SK-N-SH (cell line): ENCODE data around the gene TRAPPC6A. TPM values are rescaled to one million over a fixed set of nuclear protein-coding genes. Genes with fewer than 3 reads are reported as not detected.

ENCODE experiments used
- CTCF ChIA-PET: fragments of 300-600, 350-600 bp; formaldehyde crosslinking; extraction: SDS; loops from one replicate; lab custom pipeline; 2021; lab: Yijun Ruan, JAX
- POLR2A ChIA-PET: fragments of 350-600 bp; sonication (Branson Sonifier 250); formaldehyde crosslinking; extraction: SDS; loops from one replicate; lab custom pipeline; 2020; ENCODE audit warnings: antibody characterized with exemption, inconsistent platforms; lab: Yijun Ruan, JAX
- DNase-seq: peaks from one replicate; pipeline ENCODE4 v3.0.0; 2012
- H2AFZ ChIP-seq: fragments of 200-600 bp; sonication (generic); 2 replicates; pipeline ENCODE4 v1.8.1; 2016; ENCODE audit warnings: antibody characterized with exemption, mild to moderate bottlenecking, low read depth
- H3F3A ChIP-seq: fragments of 200-600 bp; sonication (generic); replicated peaks from 2 replicates; pipeline ENCODE3; 2016; ENCODE audit warnings: antibody characterized with exemption, mild to moderate bottlenecking; ENCODE audit not compliant: insufficient read depth
- H3K27ac ChIP-seq, 2 experiments: fragments of 200-500 bp in 1 of 2; fragments of 200-600 bp in 1 of 2; sonication (Bioruptor generic) in 1 of 2; sonication (generic), shearing (Covaris generic) in 1 of 2; 2 replicates each; pipeline versions ENCODE4 v1.5.1 to v1.6.1; 2014 to 2016; ENCODE audit warnings: low read depth in 2 of 2, inconsistent platforms in 1 of 2, low read length in 1 of 2, mild to moderate bottlenecking in 1 of 2, mixed read lengths in 1 of 2
- H3K27me3 ChIP-seq: fragments of 200-600 bp; sonication (generic), shearing (Covaris generic); 2 replicates; pipeline ENCODE4 v1.6.1; 2016; ENCODE audit warnings: mixed run types; ENCODE audit not compliant: insufficient read depth
- H3K36me3 ChIP-seq, 2 experiments: fragments of 200-500 bp in 1 of 2; fragments of 200-600 bp in 1 of 2; sonication (Bioruptor generic) in 1 of 2; sonication (generic) in 1 of 2; replicated peaks in 1 of 2; 2 replicates each; pipeline versions ENCODE3 to v1.5.1; 2014 to 2016; ENCODE audit warnings: low read length in 1 of 2, mild to moderate bottlenecking in 1 of 2; ENCODE audit not compliant: insufficient read depth in 2 of 2, control insufficient read depth in 1 of 2
- H3K4me1 ChIP-seq, 2 experiments: fragments of 200-500 bp in 1 of 2; fragments of 200-600 bp in 1 of 2; sonication (Bioruptor generic) in 1 of 2; sonication (generic), shearing (Covaris generic) in 1 of 2; 2 replicates each; pipeline versions ENCODE4 v1.5.1 to v1.6.1; 2014 to 2016; ENCODE audit warnings: low read depth in 1 of 2, low read length in 1 of 2, mixed run types in 1 of 2; ENCODE audit not compliant: insufficient read depth in 2 of 2, control insufficient read depth in 1 of 2
- H3K4me2 ChIP-seq: fragments of 200-600 bp; sonication (generic), shearing (Covaris generic); 2 replicates; pipeline ENCODE4 v1.6.1; 2017; ENCODE audit warnings: mixed run types
- H3K4me3 ChIP-seq, 2 experiments: fragments of 200-500 bp in 1 of 2; fragments of 200-600 bp in 1 of 2; sonication (Bioruptor generic) in 1 of 2; sonication (generic), shearing (Covaris generic) in 1 of 2; 2 replicates each; pipeline versions ENCODE4 v1.5.1 to v1.8.1; 2014 to 2016; ENCODE audit warnings: low read depth in 2 of 2, inconsistent platforms in 1 of 2, low read length in 1 of 2, mild to moderate bottlenecking in 1 of 2, mixed read lengths in 1 of 2, moderate library complexity in 1 of 2
- H3K79me2 ChIP-seq: fragments of 200-600 bp; sonication (generic); 2 replicates; pipeline ENCODE4 v1.8.1; 2017; ENCODE audit warnings: mild to moderate bottlenecking; ENCODE audit not compliant: insufficient read depth
- H3K9ac ChIP-seq: fragments of 200-600 bp; sonication (generic); 2 replicates; pipeline ENCODE4 v1.6.1; 2017; ENCODE audit warnings: mixed run types
- H3K9me2 ChIP-seq: fragments of 200-600 bp; sonication (generic); 2 replicates; pipeline ENCODE4 v1.6.1; 2017; ENCODE audit warnings: mixed run types
- H3K9me3 ChIP-seq: fragments of 200-600 bp; sonication (generic); 2 replicates; pipeline ENCODE4 v1.6.1; 2017; ENCODE audit warnings: mixed run types, mild to moderate bottlenecking, moderate library complexity
- H4K20me1 ChIP-seq: fragments of 200-600 bp; sonication (generic); 2 replicates; pipeline ENCODE4 v1.6.1; 2017; ENCODE audit warnings: mild to moderate bottlenecking, mixed run types; ENCODE audit not compliant: insufficient read depth
- EP300 ChIP-seq, 2 experiments: IDR thresholded peaks; 2 replicates each; pipeline versions ENCODE4 v1.4.0 to v1.6.1; 2012; ENCODE audit warnings: borderline replicate concordance in 1 of 2, low read depth in 1 of 2, low read length in 1 of 2
- FOSL2 ChIP-seq: IDR thresholded peaks from 2 replicates; pipeline ENCODE4 v1.4.0; 2012; ENCODE audit warnings: low read depth, mild to moderate bottlenecking, moderate library complexity, borderline replicate concordance
- FOXJ3 ChIP-seq: sonication (generic); formaldehyde crosslinking; IDR thresholded peaks from 2 replicates; pipeline ENCODE4 v1.5.1; 2020; ENCODE audit warnings: mild to moderate bottlenecking, missing genetic modification reagents
- GABPA ChIP-seq: IDR thresholded peaks from 2 replicates; pipeline ENCODE4 v1.4.0; 2012; ENCODE audit warnings: low read depth, mild to moderate bottlenecking
- GATA2 ChIP-seq: sonication (generic); formaldehyde crosslinking; IDR thresholded peaks from 2 replicates; pipeline ENCODE4 v1.5.0; 2020; ENCODE audit warnings: mild to moderate bottlenecking, missing genetic modification reagents
- MEF2A ChIP-seq: IDR thresholded peaks from 2 replicates; pipeline ENCODE4 v1.4.0; 2012; ENCODE audit warnings: low read depth, borderline replicate concordance
- POLR2AphosphoS5 ChIP-seq: IDR thresholded peaks from 2 replicates; pipeline ENCODE4 v1.6.1; 2012; ENCODE audit warnings: low read depth, low read length
- RAD21 ChIP-seq: IDR thresholded peaks from 2 replicates; pipeline ENCODE4 v1.6.1; 2012; ENCODE audit warnings: mild to moderate bottlenecking, low read length
- RCOR1 ChIP-seq: fragments of 150-350 bp; IDR thresholded peaks from 2 replicates; pipeline ENCODE4 v1.6.1; 2017; ENCODE audit warnings: antibody characterized with exemption, low read length
- RXRA ChIP-seq: IDR thresholded peaks from 2 replicates; pipeline ENCODE4 v1.4.0; 2012; ENCODE audit warnings: low read depth, mild to moderate bottlenecking, borderline replicate concordance
- SIN3A ChIP-seq: IDR thresholded peaks from 2 replicates; pipeline ENCODE4 v1.6.1; 2012; ENCODE audit warnings: low read depth, mild to moderate bottlenecking, low read length, moderate library complexity, borderline replicate concordance
- SMC3 ChIP-seq: IDR thresholded peaks from 2 replicates; pipeline ENCODE4 v1.6.1; 2012; ENCODE audit warnings: low read depth, low read length, improper control_type of control experiment
- TAF1 ChIP-seq: IDR thresholded peaks from 2 replicates; pipeline ENCODE4 v1.6.1; 2012; ENCODE audit warnings: low read depth, mild to moderate bottlenecking, low read length, moderate library complexity, borderline replicate concordance
- WGBS: methylation state at CpG from one replicate; pipeline ENCODE4 v1.1.6; 2017; ENCODE audit warnings: low lambda C conversion rate; 5-methylcytosine and 5-hydroxymethylcytosine counted together
- polyA plus RNA-seq, 3 experiments: library from polyadenylated mRNA; depleted of rRNA; stranded (reverse); fragments of >200 nt; gene quantifications; 2 replicates each; pipeline ENCODE4 v1.2.3, GENCODE V29; 2012
- TF ChIP-seq, protein P1 (sequence below): IDR thresholded peaks from 2 replicates; pipeline ENCODE4 v1.4.0; 2012; ENCODE audit warnings: low read depth, borderline replicate concordance
- TF ChIP-seq, protein P2 (sequence below): fragments of 150-350 bp; IDR thresholded peaks from 2 replicates; pipeline ENCODE4 v1.6.1; 2017; ENCODE audit warnings: antibody characterized with exemption, low read length, low read depth, borderline replicate concordance
- TF ChIP-seq, protein P3 (sequence below): IDR thresholded peaks from 2 replicates; pipeline ENCODE4 v1.6.1; 2012; ENCODE audit warnings: mild to moderate bottlenecking, low read depth, low read length, moderate library complexity

Gene TRAPPC6A
- polyA plus RNA-seq, 1 of the 3 experiments (the other 2 are of a cell fraction): 59.0 TPM

DNA sequence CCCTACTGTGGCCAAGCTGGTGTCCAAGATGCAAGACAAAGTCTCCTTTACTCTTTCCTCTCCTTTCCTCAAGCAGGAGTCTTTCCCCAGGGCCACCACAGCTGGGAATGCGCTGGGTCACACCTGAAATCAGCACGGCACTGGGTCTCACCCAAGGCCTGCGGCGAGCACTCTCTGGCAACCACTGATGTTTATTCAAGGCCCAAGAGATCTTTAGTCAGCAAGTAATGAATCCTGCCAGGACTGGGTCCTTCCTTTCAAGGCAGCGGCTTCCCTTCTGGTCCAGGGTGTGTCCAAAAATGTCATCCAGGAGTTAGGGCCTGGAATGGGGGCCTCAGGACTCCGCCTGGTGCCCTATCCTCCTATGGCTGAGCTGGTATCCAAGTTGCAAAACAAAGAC, 24.6 kb upstream of the TRAPPC6A start:
- Histone ChIP-seq H3K9me2 (no peaks in the 10 kb centered on the region), H3K9ac (no peak overlapping the region), H3K9me3 (no peaks in the 10 kb centered on the region), H3F3A (peaks cover 5% of the 10 kb centered on the region), H3K4me3 (no peak overlapping the region), H3K36me3 (no peaks in the 10 kb centered on the region), H3K4me1 (no peaks in the 10 kb centered on the region), H4K20me1 (no peaks in the 10 kb centered on the region), H3K27ac (no peak overlapping the region), H3K4me2 (no peak overlapping the region), H3K27me3 (no peaks in the 10 kb centered on the region), H3K79me2 (no peaks in the 10 kb centered on the region), H2AFZ (no peak overlapping the region)
- WGBS: no CpG with 5 or more reads among the region's 6 CpGs
- no peak for DNase-seq
- CTCF ChIA-PET: no interaction called here
- TF ChIP-seq SIN3A (no peak), EP300 (IDR thresholded peaks at IDR 0.05; ENCODE audit: borderline replicate concordance in 1 of 2, low read depth in 1 of 2, low read length in 1 of 2) (no peak), RAD21 (no peak), TAF1 (no peak), FOXJ3 (CRISPR knock-in tag) (no peak), RXRA (no peak), RCOR1 (no peak), FOSL2 (no peak), SMC3 (no peak), POLR2AphosphoS5 (no peak), GATA2 (CRISPR knock-in tag) (no peak), GABPA (no peak), MEF2A (no peak)
- TF ChIP-seq, protein P1, sequence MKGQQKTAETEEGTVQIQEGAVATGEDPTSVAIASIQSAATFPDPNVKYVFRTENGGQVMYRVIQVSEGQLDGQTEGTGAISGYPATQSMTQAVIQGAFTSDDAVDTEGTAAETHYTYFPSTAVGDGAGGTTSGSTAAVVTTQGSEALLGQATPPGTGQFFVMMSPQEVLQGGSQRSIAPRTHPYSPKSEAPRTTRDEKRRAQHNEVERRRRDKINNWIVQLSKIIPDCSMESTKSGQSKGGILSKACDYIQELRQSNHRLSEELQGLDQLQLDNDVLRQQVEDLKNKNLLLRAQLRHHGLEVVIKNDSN: no peak
- TF ChIP-seq, protein P2, sequence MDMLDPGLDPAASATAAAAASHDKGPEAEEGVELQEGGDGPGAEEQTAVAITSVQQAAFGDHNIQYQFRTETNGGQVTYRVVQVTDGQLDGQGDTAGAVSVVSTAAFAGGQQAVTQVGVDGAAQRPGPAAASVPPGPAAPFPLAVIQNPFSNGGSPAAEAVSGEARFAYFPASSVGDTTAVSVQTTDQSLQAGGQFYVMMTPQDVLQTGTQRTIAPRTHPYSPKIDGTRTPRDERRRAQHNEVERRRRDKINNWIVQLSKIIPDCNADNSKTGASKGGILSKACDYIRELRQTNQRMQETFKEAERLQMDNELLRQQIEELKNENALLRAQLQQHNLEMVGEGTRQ: no peak
- TF ChIP-seq, protein P3, sequence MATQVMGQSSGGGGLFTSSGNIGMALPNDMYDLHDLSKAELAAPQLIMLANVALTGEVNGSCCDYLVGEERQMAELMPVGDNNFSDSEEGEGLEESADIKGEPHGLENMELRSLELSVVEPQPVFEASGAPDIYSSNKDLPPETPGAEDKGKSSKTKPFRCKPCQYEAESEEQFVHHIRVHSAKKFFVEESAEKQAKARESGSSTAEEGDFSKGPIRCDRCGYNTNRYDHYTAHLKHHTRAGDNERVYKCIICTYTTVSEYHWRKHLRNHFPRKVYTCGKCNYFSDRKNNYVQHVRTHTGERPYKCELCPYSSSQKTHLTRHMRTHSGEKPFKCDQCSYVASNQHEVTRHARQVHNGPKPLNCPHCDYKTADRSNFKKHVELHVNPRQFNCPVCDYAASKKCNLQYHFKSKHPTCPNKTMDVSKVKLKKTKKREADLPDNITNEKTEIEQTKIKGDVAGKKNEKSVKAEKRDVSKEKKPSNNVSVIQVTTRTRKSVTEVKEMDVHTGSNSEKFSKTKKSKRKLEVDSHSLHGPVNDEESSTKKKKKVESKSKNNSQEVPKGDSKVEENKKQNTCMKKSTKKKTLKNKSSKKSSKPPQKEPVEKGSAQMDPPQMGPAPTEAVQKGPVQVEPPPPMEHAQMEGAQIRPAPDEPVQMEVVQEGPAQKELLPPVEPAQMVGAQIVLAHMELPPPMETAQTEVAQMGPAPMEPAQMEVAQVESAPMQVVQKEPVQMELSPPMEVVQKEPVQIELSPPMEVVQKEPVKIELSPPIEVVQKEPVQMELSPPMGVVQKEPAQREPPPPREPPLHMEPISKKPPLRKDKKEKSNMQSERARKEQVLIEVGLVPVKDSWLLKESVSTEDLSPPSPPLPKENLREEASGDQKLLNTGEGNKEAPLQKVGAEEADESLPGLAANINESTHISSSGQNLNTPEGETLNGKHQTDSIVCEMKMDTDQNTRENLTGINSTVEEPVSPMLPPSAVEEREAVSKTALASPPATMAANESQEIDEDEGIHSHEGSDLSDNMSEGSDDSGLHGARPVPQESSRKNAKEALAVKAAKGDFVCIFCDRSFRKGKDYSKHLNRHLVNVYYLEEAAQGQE: no peak
- POLR2A ChIA-PET: no interaction called here
